ENCODE measurements around the gene RNFT2. TPM values are rescaled to one million over a fixed set of nuclear protein-coding genes. Genes with fewer than 3 reads are reported as not detected.
"Not testable (repeated sequence)": the region's sequence is repeated elsewhere in the genome, so short reads cannot be mapped to it uniquely, and the experiment has no call there.

The RNFT2 gene
- total RNA-seq, 2 experiments from 2014 or later, result 13.0 to 15.8 TPM

DNA sequence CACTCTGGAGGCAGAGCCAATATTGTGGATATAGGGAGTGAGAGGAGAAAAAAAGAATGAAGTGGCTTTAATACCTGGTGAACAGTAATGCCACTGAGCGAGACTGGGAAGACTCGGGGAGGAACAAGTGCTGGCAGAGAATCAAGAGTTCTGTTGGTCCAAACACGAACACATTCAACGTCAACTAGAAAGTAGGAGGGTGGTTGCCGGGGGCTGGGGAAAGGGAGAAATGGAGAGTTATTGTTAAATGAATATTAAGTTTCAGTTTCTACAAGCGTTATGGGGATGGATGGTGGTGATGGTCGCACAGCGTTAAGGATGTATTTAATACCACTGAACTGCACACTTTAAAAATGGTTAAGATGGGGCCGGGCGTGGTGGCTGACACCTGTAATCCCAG is 3.0 kb upstream of the RNFT2 start:
- intact Hi-C loops (cut with micrococcal nuclease), result loop anchor here (5.0 to 10.0 kb wide), 3 partner anchors 227 to 458 kb away; partner anchors contain the start of gene MED13L
- H3K4me3 Mint-ChIP-seq, result no peak overlapping the region
- CTCF ChIA-PET, result no interaction called here
- no peaks in the 10 kb centered on the region for H3K27me3 Mint-ChIP-seq (ENCODE audit: low read depth)
- H3K4me1 Mint-ChIP-seq (ENCODE audit: low read depth), result peaks cover 25% of the 10 kb centered on the region
- no peak overlapping the region for H3K27ac Mint-ChIP-seq
- peaks cover 13% of the 10 kb centered on the region for H3K36me3 Mint-ChIP-seq (ENCODE audit: low read depth)
- DNase-seq, result no peak
- H3K9me3 Mint-ChIP-seq, result no peaks in the 10 kb centered on the region

DNA sequence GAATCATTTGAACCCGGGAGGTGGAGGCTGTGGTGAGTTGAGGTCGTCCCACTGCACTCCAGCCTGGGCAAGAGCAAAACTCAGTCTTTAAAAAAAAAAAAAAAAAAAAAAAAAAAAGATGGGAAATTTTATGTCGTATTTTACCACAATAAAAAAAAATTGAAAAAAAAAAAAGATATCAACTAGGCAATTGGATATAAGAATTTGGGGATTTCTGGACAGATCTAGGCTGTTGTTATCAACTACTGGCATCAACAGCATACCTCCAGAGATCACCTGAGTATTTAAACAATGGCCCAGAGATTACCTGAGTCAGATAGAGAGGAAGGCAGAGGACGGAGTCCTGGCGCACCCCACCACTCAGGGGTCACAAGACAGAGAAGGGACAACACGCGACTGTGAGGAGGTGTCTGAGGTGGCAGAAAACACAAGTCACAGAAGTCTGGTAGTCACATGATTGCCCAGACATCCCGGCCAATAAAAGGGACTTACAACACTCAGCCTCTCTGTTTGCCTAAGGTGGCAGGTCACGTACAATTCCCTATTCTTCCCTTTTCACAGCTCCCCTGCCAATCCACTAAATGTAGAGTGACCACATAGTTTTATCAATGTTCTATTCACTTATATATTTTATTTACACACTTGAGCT is 2.0 kb upstream of the RNFT2 start:
- H3K27ac Mint-ChIP-seq, result no peak overlapping the region

DNA sequence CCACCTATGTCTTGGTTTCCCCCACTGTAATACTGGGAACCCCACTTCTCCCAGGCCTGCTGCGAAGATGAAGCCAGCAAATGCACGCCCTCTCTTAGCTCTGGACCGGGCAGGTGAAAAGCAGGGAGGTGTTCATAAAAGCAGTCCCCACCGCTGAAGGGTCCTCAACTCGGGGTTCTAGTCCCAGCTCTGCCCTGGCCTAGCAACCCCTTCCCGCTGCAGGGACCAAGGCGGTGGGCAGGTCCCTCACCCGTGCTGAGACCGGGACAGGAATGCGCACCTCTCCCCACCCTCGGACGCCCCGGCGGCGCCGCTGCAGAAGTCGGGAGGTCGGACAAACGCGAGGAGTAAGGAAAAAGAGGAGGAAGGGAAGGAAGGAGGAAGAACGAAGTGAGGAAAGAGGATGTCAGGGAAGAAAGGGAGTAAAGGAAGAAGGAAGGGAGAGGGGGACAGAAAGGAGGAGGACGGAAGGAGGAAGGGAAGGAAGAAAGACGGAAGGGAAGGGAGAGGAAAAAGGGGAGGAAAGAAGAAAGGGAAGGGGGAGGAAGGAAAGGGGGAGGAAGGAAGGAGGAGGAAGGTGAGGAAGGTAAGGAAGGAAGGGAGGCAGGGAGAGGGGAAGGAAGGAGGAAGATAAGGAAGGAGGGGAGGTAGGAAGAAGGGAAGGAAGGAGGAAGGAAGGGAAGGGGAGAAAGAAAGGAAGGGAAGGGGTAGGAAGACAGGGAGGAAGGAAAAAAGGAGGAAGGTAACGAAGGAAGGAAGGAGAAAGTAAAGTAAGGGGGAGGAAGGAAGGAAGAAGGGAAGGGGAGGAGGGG is 947 bp upstream of the RNFT2 start:
- DNase-seq, result no peak
- peaks cover 25% of the 10 kb centered on the region for H3K4me1 Mint-ChIP-seq (ENCODE audit: low read depth)
- H3K27ac Mint-ChIP-seq, result peak overlapping the region; percentile 63
- H3K9me3 Mint-ChIP-seq, result no peaks in the 10 kb centered on the region
- intact Hi-C loops (cut with micrococcal nuclease), result loop anchor here (5.0 to 10.0 kb wide), 3 partner anchors 225 to 460 kb away; partner anchors contain the start of gene MED13L
- CTCF ChIA-PET, result no interaction called here
- no peaks in the 10 kb centered on the region for H3K27me3 Mint-ChIP-seq (ENCODE audit: low read depth)
- peak overlapping the region; percentile 89 for H3K4me3 Mint-ChIP-seq
- peaks cover 13% of the 10 kb centered on the region for H3K36me3 Mint-ChIP-seq (ENCODE audit: low read depth)

More for the DNA sequence above, 2.0 kb upstream of the RNFT2 start:
- DNase-seq, result no peak
- no peaks in the 10 kb centered on the region for H3K27me3 Mint-ChIP-seq (ENCODE audit: low read depth)
- H3K4me1 Mint-ChIP-seq (ENCODE audit: low read depth), result peaks cover 25% of the 10 kb centered on the region
- CTCF ChIA-PET, result interaction anchor here (0.6 to 1.3 kb wide), 2 partner anchors 33 to 177 kb away, joined by 3 read pairs; no protein-coding TSS in a partner anchor
- H3K9me3 Mint-ChIP-seq, result no peaks in the 10 kb centered on the region
- H3K36me3 Mint-ChIP-seq (ENCODE audit: low read depth), result peaks cover 13% of the 10 kb centered on the region
- H3K4me3 Mint-ChIP-seq, result peak overlapping the region; percentile 89
- intact Hi-C loops (cut with micrococcal nuclease), result loop anchor here (5.0 to 10.0 kb wide), 3 partner anchors 226 to 459 kb away; partner anchors contain the start of gene MED13L

- CTCF ChIA-PET, result no interaction called here
- H3K9me3 Mint-ChIP-seq, result no peaks in the 10 kb centered on the region
- H3K4me1 Mint-ChIP-seq (ENCODE audit: low read depth), result peaks cover 20% of the 10 kb centered on the region
- no peak overlapping the region for H3K4me3 Mint-ChIP-seq
- H3K27ac Mint-ChIP-seq, result no peak overlapping the region
- no peaks in the 10 kb centered on the region for H3K27me3 Mint-ChIP-seq (ENCODE audit: low read depth)
- no peak for DNase-seq
- intact Hi-C loops (cut with micrococcal nuclease), result loop anchor here (5.0 to 10.0 kb wide), 3 partner anchors 223 to 462 kb away; partner anchors contain the start of gene MED13L
- H3K36me3 Mint-ChIP-seq (ENCODE audit: low read depth), result peaks cover 10% of the 10 kb centered on the region
Observed at GRCh38 chr12:116739381-116739887, 1.3 kb downstream of the RNFT2 start.

- H3K9me3 Mint-ChIP-seq; H3K27ac Mint-ChIP-seq; DNase-seq; H3K36me3 Mint-ChIP-seq (ENCODE audit: low read depth); H3K4me3 Mint-ChIP-seq; H3K4me1 Mint-ChIP-seq (ENCODE audit: low read depth); intact Hi-C loops (cut with micrococcal nuclease); H3K27me3 Mint-ChIP-seq (ENCODE audit: low read depth): not testable (repeated sequence)
- CTCF ChIA-PET, result interaction anchor here (0.6 to 1.1 kb wide), 2 partner anchors 34 to 365 kb away, joined by 3 to 4 read pairs; no protein-coding TSS in a partner anchor
Observed at GRCh38 chr12:116742787-116743186, 4.7 kb downstream of the RNFT2 start.

- no peaks in the 10 kb centered on the region for H3K27me3 Mint-ChIP-seq (ENCODE audit: low read depth)
- intact Hi-C loops (cut with micrococcal nuclease), result no loop called here
- CTCF ChIA-PET, result no interaction called here
- no peak for DNase-seq
- H3K9me3 Mint-ChIP-seq, result no peaks in the 10 kb centered on the region
- no peak overlapping the region for H3K4me3 Mint-ChIP-seq
- H3K27ac Mint-ChIP-seq, result no peak overlapping the region
- peaks cover 2% of the 10 kb centered on the region for H3K36me3 Mint-ChIP-seq (ENCODE audit: low read depth)
- H3K4me1 Mint-ChIP-seq (ENCODE audit: low read depth), result no peaks in the 10 kb centered on the region
Observed at GRCh38 chr12:116744766-116745165, 6.7 kb downstream of the RNFT2 start.

- Mint-ChIP-seq H3K27ac (no peak overlapping the region), H3K27me3 (ENCODE audit: low read depth) (no peaks in the 10 kb centered on the region), H3K4me3 (no peak overlapping the region), H3K9me3 (no peaks in the 10 kb centered on the region), H3K4me1 (ENCODE audit: low read depth) (no peaks in the 10 kb centered on the region), H3K36me3 (ENCODE audit: low read depth) (peaks cover 2% of the 10 kb centered on the region)
- CTCF ChIA-PET, result no interaction called here
- intact Hi-C loops (cut with micrococcal nuclease), result no loop called here
- DNase-seq, result no peak
Observed at GRCh38 chr12:116745554-116745953, 7.4 kb downstream of the RNFT2 start.

- peaks cover 12% of the 10 kb centered on the region for H3K36me3 Mint-ChIP-seq (ENCODE audit: low read depth)
- H3K9me3 Mint-ChIP-seq, result no peaks in the 10 kb centered on the region
- H3K27ac Mint-ChIP-seq, result no peak overlapping the region
- no peaks in the 10 kb centered on the region for H3K4me1 Mint-ChIP-seq (ENCODE audit: low read depth)
- no peak for DNase-seq
- CTCF ChIA-PET, result no interaction called here
- H3K4me3 Mint-ChIP-seq, result no peak overlapping the region
- intact Hi-C loops (cut with micrococcal nuclease), result no loop called here
- H3K27me3 Mint-ChIP-seq (ENCODE audit: low read depth), result no peaks in the 10 kb centered on the region
Observed at GRCh38 chr12:116749884-116750283, 11.8 kb downstream of the RNFT2 start.

DNA sequence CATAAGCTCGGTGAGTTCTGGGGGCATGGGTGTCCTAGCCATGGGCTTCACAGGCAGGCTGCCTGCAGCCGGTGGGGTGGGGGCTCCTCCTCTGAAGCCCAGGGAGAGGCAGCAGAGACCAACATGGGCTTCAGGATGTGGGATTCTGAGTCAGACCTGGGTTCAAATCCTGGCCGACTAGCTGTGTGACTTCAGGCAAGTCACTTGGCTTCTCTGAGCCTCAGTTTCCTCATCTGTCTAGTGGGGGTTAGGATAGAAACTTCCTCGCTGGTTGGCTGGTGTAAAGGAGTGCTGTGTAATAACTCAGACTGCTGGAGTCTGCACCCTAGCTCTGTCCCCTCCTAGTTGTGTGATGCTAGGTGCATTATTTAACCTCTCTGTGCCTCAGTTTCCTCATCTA is 12.2 kb downstream of the RNFT2 start:
- Mint-ChIP-seq H3K27me3 (ENCODE audit: low read depth) (no peaks in the 10 kb centered on the region), H3K4me3 (no peak overlapping the region), H3K9me3 (no peaks in the 10 kb centered on the region), H3K4me1 (ENCODE audit: low read depth) (no peaks in the 10 kb centered on the region), H3K27ac (no peak overlapping the region), H3K36me3 (ENCODE audit: low read depth) (peaks cover 13% of the 10 kb centered on the region)
- intact Hi-C loops (cut with micrococcal nuclease), result no loop called here
- no peak for DNase-seq
- CTCF ChIA-PET, result no interaction called here

GRCh38 chr12:116754097-116754496 is 16.0 kb downstream of the RNFT2 start:
- H3K4me3 Mint-ChIP-seq; CTCF ChIA-PET; DNase-seq; H3K27me3 Mint-ChIP-seq (ENCODE audit: low read depth); H3K4me1 Mint-ChIP-seq (ENCODE audit: low read depth); intact Hi-C loops (cut with micrococcal nuclease); H3K27ac Mint-ChIP-seq; H3K9me3 Mint-ChIP-seq: not testable (repeated sequence)
- H3K36me3 Mint-ChIP-seq (ENCODE audit: low read depth), result peaks cover 18% of the 10 kb centered on the region

DNA sequence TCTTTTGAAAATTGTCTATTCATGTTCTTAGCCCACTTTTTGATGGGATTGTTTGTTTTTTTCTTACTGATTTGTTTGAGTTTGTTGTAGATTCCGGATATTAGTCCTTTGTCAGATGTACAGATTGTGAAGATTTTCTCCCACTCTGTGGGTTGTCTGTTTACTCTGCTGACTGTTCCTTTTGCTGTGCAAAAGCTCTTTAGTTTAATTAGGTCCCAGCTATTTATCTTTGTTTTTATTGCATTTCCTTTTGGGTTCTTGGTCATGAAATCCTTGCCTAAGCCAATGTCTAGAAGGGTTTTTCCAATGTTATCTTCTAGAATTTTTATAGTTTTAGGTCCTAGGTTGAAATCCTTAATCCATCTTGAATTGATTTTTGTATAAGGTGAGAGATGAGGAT is 16.7 kb downstream of the RNFT2 start:
- H3K27me3 Mint-ChIP-seq (ENCODE audit: low read depth); intact Hi-C loops (cut with micrococcal nuclease); H3K4me1 Mint-ChIP-seq (ENCODE audit: low read depth); H3K9me3 Mint-ChIP-seq; CTCF ChIA-PET; H3K27ac Mint-ChIP-seq; H3K4me3 Mint-ChIP-seq; DNase-seq: not testable (repeated sequence)
- peaks cover 19% of the 10 kb centered on the region for H3K36me3 Mint-ChIP-seq (ENCODE audit: low read depth)

- peak overlapping the region; percentile 63 for H3K27ac Mint-ChIP-seq
- DNase-seq, result peak; percentile 59
- peaks cover 16% of the 10 kb centered on the region for H3K36me3 Mint-ChIP-seq (ENCODE audit: low read depth)
- H3K4me3 Mint-ChIP-seq, result peak overlapping the region; percentile 70
- H3K9me3 Mint-ChIP-seq, result no peaks in the 10 kb centered on the region
- intact Hi-C loops (cut with micrococcal nuclease), result no loop called here
- H3K27me3 Mint-ChIP-seq (ENCODE audit: low read depth), result no peaks in the 10 kb centered on the region
- H3K4me1 Mint-ChIP-seq (ENCODE audit: low read depth), result peaks cover 9% of the 10 kb centered on the region
- CTCF ChIA-PET, result interaction anchor here (1.2 to 1.5 kb wide), 3 partner anchors 38 to 360 kb away, joined by 4 to 5 read pairs (median 4); no protein-coding TSS in a partner anchor
Observed at GRCh38 chr12:116759783-116760621, 21.9 kb downstream of the RNFT2 start.

Data from activated naive CD4-positive, alpha-beta T cell treated with anti-CD3 and anti-CD28 coated beads for 36 hours (primary cell).